NCI-H2227 (cell line): Measurements from ENCODE around the gene CERK.

Experiments
- DNase-seq: peaks from one replicate; lab custom pipeline; 2025; ENCODE audit not compliant: unreplicated experiment; lab: John Stamatoyannopoulos, UW

CERK gene

GRCh38 chr22:46664301-46664855 is 73.7 kb downstream of the CERK start:
- DNase-seq, result no peak

- no peak for DNase-seq
These were observed 74.5 kb downstream of the CERK start for GRCh38 chr22:46663436-46664100.

GRCh38 chr22:46663001-46663400 is 75.1 kb downstream of the CERK start:
- DNase-seq, result no peak

- no peak for DNase-seq
These were observed 75.8 kb downstream of the CERK start for GRCh38 chr22:46662226-46662625.

GRCh38 chr22:46661221-46661851 is 76.7 kb downstream of the CERK start:
- DNase-seq, result no peak

GRCh38 chr22:46660604-46661201 is 77.3 kb downstream of the CERK start:
- no peak for DNase-seq

- no peak for DNase-seq
These were observed 78.3 kb downstream of the CERK start for GRCh38 chr22:46659791-46660186.

GRCh38 chr22:46659059-46659790 is 78.8 kb downstream of the CERK start:
- no peak for DNase-seq

GRCh38 chr22:46657996-46658947 is 79.8 kb downstream of the CERK start:
- no peak for DNase-seq

- DNase-seq, result no peak
These were observed 80.4 kb downstream of the CERK start for GRCh38 chr22:46657655-46657953.

GRCh38 chr22:46656856-46657654 is 81.0 kb downstream of the CERK start:
- no peak for DNase-seq

- no peak for DNase-seq
These were observed 82.0 kb downstream of the CERK start for GRCh38 chr22:46655861-46656608.

- DNase-seq, result no peak
These were observed 83.0 kb downstream of the CERK start for GRCh38 chr22:46654927-46655595.

- no peak for DNase-seq
These were observed 83.6 kb downstream of the CERK start for GRCh38 chr22:46654426-46654825.

GRCh38 chr22:46653596-46653995 is 84.5 kb downstream of the CERK start:
- no peak for DNase-seq

- DNase-seq, result no peak
These were observed 85.2 kb downstream of the CERK start for GRCh38 chr22:46652847-46653331.

GRCh38 chr22:46652081-46652846 is 85.8 kb downstream of the CERK start:
- no peak for DNase-seq

GRCh38 chr22:46651316-46651715 is 86.7 kb downstream of the CERK start:
- no peak for DNase-seq
